ENCODE measurements around the gene AMMECR1. TPM values are rescaled to one million over a fixed set of nuclear protein-coding genes. Genes with fewer than 3 reads are reported as not detected.
"Not testable (repeated sequence)": the region's sequence is repeated elsewhere in the genome, so short reads cannot be mapped to it uniquely, and the experiment has no call there.

Gene AMMECR1
- total RNA-seq, 1 donor from 2014 or later, result 11.9 TPM

DNA sequence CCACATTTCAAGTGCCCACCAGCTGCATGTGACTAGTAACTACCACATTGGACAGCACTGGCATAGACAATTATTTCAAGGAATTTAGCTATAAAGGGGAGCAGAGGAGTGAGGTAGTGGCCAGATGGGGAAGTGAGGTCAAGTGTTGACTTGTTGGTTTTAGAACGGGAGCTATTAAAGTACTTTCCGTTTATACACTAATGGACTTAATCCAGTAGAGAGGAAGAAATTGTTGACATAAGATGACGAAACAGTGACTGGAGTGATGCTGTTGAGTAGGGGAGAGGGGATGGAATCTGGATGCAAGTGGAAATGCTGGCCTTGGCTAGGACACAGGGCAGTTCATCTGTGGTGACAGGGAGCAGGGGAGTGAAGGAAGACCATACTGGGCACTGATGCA, 154.4 kb downstream of the AMMECR1 start:
- Mint-ChIP-seq H3K4me3 (no peak overlapping the region), H3K4me1 (ENCODE audit: low read depth) (peaks cover 15% of the 10 kb centered on the region), H3K36me3 (ENCODE audit: low read depth) (no peaks in the 10 kb centered on the region), H3K27me3 (ENCODE audit: insufficient read depth) (no peaks in the 10 kb centered on the region), H3K27ac (no peak overlapping the region), H3K9me3 (no peaks in the 10 kb centered on the region)
- DNase-seq (ENCODE audit: low spot score), result no peak
- intact Hi-C loops (cut with micrococcal nuclease), result no loop called here

DNA sequence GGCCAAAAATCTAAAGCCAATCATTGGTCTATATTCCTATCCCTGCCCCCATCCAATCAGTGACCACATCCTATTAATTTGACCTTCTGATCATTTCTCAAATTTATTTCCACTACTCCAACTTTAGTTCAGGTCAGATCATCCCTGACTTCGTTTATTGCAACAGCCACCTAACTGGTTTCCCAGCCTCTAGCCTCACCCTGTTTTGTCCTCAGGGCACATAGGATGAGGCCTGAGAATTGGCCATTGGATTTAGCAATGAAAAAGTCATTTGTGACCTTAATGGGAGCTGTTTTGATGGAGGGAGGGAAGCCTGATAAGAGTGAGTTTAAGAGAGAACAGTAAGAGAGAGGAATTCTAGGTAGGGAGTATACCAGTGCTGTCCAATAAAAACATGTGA, 155.0 kb downstream of the AMMECR1 start:
- intact Hi-C loops (cut with micrococcal nuclease), result no loop called here
- H3K27me3 Mint-ChIP-seq (ENCODE audit: insufficient read depth), result no peaks in the 10 kb centered on the region
- no peaks in the 10 kb centered on the region for H3K36me3 Mint-ChIP-seq (ENCODE audit: low read depth)
- H3K4me3 Mint-ChIP-seq, result no peak overlapping the region
- H3K9me3 Mint-ChIP-seq, result no peaks in the 10 kb centered on the region
- DNase-seq (ENCODE audit: low spot score), result no peak
- peaks cover 15% of the 10 kb centered on the region for H3K4me1 Mint-ChIP-seq (ENCODE audit: low read depth)
- no peak overlapping the region for H3K27ac Mint-ChIP-seq

DNA sequence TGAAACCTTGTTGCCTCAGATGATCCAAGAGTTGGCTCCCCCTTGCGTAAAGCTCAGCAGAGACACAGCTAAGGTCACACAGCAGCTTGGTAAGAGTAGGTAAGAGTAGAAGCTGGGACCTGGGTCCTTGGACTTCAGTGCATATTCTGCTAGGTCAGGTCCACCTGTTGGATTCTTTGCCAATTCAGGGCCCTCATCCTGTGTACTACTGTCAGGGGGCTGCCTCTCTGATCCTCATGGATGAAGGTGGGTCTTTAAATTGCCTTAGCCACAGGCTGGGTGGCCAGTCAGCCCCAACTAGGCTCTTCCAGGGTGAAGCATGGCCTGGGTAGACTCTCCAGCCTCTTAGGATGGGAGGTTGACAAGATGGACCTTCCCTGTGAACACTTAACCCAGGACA, 155.8 kb downstream of the AMMECR1 start:
- Mint-ChIP-seq H3K4me3 (no peak overlapping the region), H3K27me3 (ENCODE audit: insufficient read depth) (no peaks in the 10 kb centered on the region), H3K9me3 (no peaks in the 10 kb centered on the region), H3K36me3 (ENCODE audit: low read depth) (no peaks in the 10 kb centered on the region), H3K4me1 (ENCODE audit: low read depth) (peaks cover 15% of the 10 kb centered on the region), H3K27ac (no peak overlapping the region)
- DNase-seq (ENCODE audit: low spot score), result no peak
- intact Hi-C loops (cut with micrococcal nuclease), result no loop called here

DNA sequence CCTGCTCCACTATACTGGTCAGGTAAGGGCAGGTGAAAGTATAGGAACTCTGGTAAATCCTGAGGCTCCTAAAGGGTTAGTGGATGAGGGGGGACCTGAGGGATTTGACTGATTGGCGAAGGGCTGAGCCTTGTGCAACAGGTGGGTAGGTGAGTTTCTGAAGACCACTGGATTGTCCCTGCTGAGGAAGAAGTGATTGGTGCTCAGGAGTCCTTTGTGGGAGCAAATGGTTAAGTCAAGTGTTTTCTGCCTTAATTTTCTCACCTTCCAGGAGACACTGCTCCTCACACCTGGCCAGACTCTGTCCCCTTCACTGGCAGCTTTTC, 156.6 kb downstream of the AMMECR1 start:
- no peaks in the 10 kb centered on the region for H3K9me3 Mint-ChIP-seq
- H3K27ac Mint-ChIP-seq, result no peak overlapping the region
- H3K27me3 Mint-ChIP-seq (ENCODE audit: insufficient read depth), result no peaks in the 10 kb centered on the region
- DNase-seq (ENCODE audit: low spot score), result no peak
- peaks cover 15% of the 10 kb centered on the region for H3K4me1 Mint-ChIP-seq (ENCODE audit: low read depth)
- H3K4me3 Mint-ChIP-seq, result no peak overlapping the region
- intact Hi-C loops (cut with micrococcal nuclease), result loop anchor here (2.0 kb wide), 1 partner anchor 155 kb away; no protein-coding TSS in a partner anchor
- H3K36me3 Mint-ChIP-seq (ENCODE audit: low read depth), result no peaks in the 10 kb centered on the region

DNA sequence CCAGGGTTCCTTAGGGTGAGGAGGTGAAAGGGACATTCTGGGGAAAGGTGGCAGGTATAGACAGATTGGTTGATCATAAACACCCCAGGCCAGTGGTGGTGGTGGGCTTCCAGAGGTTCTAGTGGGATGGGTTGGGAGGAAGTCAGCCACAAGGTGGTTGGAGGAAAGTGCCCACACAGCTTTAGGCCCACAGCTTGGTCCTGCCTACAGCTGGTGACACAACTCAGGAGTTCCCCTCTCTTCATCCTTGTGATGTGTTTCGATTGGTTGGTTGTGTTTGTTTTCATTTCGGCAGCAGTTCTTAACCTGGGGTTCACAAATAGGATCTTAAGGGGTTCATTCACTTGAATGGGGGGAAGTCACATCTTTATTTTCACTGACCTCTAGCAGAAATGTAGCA, 158.0 kb downstream of the AMMECR1 start:
- Mint-ChIP-seq H3K4me1 (ENCODE audit: low read depth) (peaks cover 20% of the 10 kb centered on the region), H3K27me3 (ENCODE audit: insufficient read depth) (no peaks in the 10 kb centered on the region), H3K4me3 (no peak overlapping the region), H3K36me3 (ENCODE audit: low read depth) (no peaks in the 10 kb centered on the region), H3K27ac (no peak overlapping the region), H3K9me3 (no peaks in the 10 kb centered on the region)
- intact Hi-C loops (cut with micrococcal nuclease), result loop anchor here (1.0 to 2.0 kb wide), 3 partner anchors 157 to 253 kb away; no protein-coding TSS in a partner anchor
- DNase-seq (ENCODE audit: low spot score), result no peak

DNA sequence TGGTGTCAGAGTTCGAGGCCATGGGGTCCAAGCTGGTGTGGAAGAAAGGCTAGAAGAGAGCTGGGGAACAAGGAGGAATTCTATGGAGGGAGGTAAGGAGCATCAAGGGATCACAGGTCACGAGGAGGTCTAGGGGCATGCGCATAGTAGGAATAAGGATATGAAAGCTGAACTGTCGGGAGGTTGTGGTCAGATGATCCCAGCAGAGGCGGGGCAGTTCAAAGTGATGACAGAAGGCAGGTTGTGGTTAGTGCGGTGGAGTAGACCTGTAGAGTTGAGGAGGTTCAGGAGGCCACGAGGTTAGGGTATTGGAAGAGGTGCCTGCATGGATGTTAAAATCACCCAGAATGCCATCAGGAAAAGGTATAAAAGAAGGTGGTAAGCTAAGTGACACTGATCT, 158.7 kb downstream of the AMMECR1 start:
- Mint-ChIP-seq H3K36me3 (ENCODE audit: low read depth) (no peaks in the 10 kb centered on the region), H3K4me1 (ENCODE audit: low read depth) (peaks cover 20% of the 10 kb centered on the region), H3K4me3 (no peak overlapping the region), H3K27me3 (ENCODE audit: insufficient read depth) (no peaks in the 10 kb centered on the region), H3K9me3 (no peaks in the 10 kb centered on the region), H3K27ac (peak overlapping the region; percentile 14)
- intact Hi-C loops (cut with micrococcal nuclease), result no loop called here
- DNase-seq (ENCODE audit: low spot score), result no peak

DNA sequence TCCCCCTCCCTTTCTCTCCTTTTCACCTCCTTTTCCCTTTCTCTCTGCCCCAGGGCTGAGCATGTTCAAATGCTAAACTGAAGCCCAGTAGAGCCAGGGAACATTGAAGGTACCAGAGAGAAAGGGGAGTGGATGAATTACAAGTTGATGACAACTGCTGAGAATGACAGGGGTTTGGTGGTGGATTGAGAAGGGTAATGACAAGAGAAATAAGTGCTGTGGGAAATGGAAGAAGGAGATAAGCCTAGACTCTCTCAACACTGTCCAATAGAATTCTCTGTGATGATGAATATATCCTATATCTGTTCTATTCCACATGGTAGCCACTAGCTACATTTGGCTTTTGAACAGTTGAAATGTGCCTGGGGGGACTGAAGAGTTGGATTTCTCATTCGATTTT, 160.4 kb downstream of the AMMECR1 start:
- DNase-seq (ENCODE audit: low spot score), result no peak
- H3K4me1 Mint-ChIP-seq (ENCODE audit: low read depth), result peaks cover 20% of the 10 kb centered on the region
- no peaks in the 10 kb centered on the region for H3K27me3 Mint-ChIP-seq (ENCODE audit: insufficient read depth)
- H3K4me3 Mint-ChIP-seq, result no peak overlapping the region
- peaks cover 2% of the 10 kb centered on the region for H3K36me3 Mint-ChIP-seq (ENCODE audit: low read depth)
- H3K27ac Mint-ChIP-seq, result no peak overlapping the region
- intact Hi-C loops (cut with micrococcal nuclease), result no loop called here
- H3K9me3 Mint-ChIP-seq, result no peaks in the 10 kb centered on the region

DNA sequence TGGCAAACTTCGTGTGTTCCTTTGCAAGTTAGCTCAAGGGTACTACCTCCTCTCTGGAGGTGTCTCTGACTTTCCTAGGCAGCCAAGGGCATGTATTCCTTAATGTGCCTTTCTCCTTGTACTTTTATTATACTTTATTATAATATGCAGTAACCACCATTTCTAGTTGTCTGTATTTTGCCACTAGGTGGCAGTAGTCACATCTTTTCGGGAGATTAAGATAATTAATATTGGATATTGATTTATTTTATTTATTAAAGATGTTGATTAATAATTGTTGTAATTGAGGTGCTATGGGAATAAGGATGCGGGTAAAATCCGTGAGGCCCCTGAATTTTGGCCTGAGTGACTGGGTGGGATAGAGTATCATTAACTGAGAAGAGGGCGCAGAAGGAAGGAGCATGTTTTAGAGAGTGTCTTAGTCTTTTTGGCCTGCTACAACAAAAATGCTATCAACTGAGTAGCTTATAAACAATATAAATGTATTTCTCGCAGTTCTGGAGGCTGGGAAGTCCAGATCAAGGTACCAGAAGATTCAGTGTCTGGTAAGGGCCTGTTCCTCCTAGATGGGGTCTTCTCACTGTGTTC, 161.6 kb downstream of the AMMECR1 start:
- Mint-ChIP-seq H3K27me3 (ENCODE audit: insufficient read depth) (no peaks in the 10 kb centered on the region), H3K4me1 (ENCODE audit: low read depth) (peaks cover 20% of the 10 kb centered on the region), H3K36me3 (ENCODE audit: low read depth) (peaks cover 2% of the 10 kb centered on the region), H3K9me3 (no peaks in the 10 kb centered on the region), H3K4me3 (no peak overlapping the region), H3K27ac (no peak overlapping the region)
- no peak for DNase-seq (ENCODE audit: low spot score)
- intact Hi-C loops (cut with micrococcal nuclease), result loop anchor here (1.0 kb wide), 2 partner anchors 252 to 257 kb away; no protein-coding TSS in a partner anchor

DNA sequence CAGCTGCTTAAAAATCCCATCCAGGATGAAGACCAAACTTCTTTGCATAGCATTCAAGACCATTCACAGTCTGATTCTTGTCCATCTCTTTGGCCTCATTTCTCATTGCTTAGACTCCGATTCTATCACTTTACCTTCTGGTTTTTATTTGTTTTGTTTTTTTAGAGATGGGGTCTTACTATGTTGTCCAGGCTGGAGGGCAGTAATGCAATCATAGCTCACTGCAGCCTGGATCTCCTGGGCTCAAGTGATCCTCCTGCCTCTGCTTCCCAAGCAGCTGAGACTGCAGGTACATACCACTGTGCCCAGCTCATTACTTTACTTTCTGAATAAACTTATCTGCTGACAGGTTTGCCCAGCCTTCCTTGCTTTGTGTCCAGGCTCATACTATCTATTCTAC, 162.1 kb downstream of the AMMECR1 start:
- Mint-ChIP-seq H3K4me1 (ENCODE audit: low read depth) (peaks cover 20% of the 10 kb centered on the region), H3K36me3 (ENCODE audit: low read depth) (peaks cover 2% of the 10 kb centered on the region), H3K4me3 (no peak overlapping the region), H3K27ac (no peak overlapping the region), H3K27me3 (ENCODE audit: insufficient read depth) (no peaks in the 10 kb centered on the region), H3K9me3 (no peaks in the 10 kb centered on the region)
- no peak for DNase-seq (ENCODE audit: low spot score)
- intact Hi-C loops (cut with micrococcal nuclease), result loop anchor here (1.0 kb wide), 2 partner anchors 253 to 258 kb away; no protein-coding TSS in a partner anchor

DNA sequence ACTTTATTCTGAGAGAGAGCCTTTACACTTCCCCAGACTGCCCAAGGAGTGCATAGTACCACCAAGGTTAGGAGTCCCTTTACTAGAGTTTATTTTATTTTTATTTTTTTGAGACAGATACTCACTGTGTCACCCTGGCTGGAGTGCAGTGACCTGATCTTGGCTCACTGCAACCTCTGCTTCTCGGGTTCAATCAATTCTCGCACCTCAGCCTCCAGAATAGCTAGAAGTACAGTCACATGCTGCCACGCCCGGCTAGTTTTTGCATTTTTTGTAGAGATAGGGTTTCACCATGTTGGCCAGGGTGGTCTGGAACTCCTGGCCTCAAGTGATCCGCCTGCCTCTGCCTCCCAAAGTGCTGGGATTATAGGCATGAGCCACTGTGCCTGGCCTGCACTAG, 163.6 kb downstream of the AMMECR1 start:
- DNase-seq (ENCODE audit: low spot score); H3K27ac Mint-ChIP-seq; H3K9me3 Mint-ChIP-seq; H3K36me3 Mint-ChIP-seq (ENCODE audit: low read depth); H3K4me3 Mint-ChIP-seq; H3K27me3 Mint-ChIP-seq (ENCODE audit: insufficient read depth); intact Hi-C loops (cut with micrococcal nuclease): not testable (repeated sequence)
- peaks cover 11% of the 10 kb centered on the region for H3K4me1 Mint-ChIP-seq (ENCODE audit: low read depth)

DNA sequence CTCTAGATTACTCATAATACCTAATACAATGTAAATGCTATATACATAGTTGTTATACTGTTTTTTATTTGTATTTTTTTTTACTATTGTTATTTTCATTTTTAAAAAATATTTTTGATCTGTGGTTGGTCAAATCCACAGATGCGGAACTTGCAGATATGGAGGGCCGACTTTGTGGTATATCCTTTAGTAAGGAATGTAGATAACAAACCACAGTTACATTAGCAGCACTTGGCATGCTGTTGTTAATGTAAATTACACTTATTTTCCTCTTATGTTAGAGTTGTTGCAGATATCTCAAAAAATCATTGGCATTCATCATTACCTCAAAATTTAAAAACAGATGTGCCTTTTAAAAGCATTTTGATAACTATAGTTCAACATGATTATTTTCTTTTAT, 164.0 kb downstream of the AMMECR1 start:
- no peaks in the 10 kb centered on the region for H3K27me3 Mint-ChIP-seq (ENCODE audit: insufficient read depth)
- peaks cover 3% of the 10 kb centered on the region for H3K36me3 Mint-ChIP-seq (ENCODE audit: low read depth)
- H3K27ac Mint-ChIP-seq, result no peak overlapping the region
- H3K9me3 Mint-ChIP-seq, result no peaks in the 10 kb centered on the region
- intact Hi-C loops (cut with micrococcal nuclease), result no loop called here
- peaks cover 7% of the 10 kb centered on the region for H3K4me1 Mint-ChIP-seq (ENCODE audit: low read depth)
- H3K4me3 Mint-ChIP-seq, result no peak overlapping the region
- DNase-seq (ENCODE audit: low spot score), result no peak

DNA sequence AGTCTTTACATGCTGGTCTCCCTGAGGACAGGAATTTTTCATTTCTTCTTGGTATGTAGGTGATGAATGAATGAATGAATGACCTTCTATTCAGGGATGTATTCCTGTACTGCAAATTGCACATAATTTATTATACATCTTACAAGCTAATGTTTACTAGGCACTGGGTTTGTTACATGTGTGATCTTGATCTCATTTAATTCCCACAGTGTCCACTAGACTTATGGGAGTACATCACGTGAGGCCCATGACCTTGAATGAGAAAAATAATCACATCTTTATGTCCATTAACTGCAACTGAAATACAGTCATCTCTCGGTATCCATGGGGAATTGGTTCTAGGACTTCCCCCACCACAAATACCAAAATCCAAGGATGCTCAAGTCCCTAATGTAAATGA, 164.6 kb downstream of the AMMECR1 start:
- no peaks in the 10 kb centered on the region for H3K27me3 Mint-ChIP-seq (ENCODE audit: insufficient read depth)
- peaks cover 3% of the 10 kb centered on the region for H3K36me3 Mint-ChIP-seq (ENCODE audit: low read depth)
- no peak for DNase-seq (ENCODE audit: low spot score)
- H3K4me3 Mint-ChIP-seq, result no peak overlapping the region
- no peak overlapping the region for H3K27ac Mint-ChIP-seq
- no peaks in the 10 kb centered on the region for H3K9me3 Mint-ChIP-seq
- H3K4me1 Mint-ChIP-seq (ENCODE audit: low read depth), result peaks cover 6% of the 10 kb centered on the region
- intact Hi-C loops (cut with micrococcal nuclease), result no loop called here

DNA sequence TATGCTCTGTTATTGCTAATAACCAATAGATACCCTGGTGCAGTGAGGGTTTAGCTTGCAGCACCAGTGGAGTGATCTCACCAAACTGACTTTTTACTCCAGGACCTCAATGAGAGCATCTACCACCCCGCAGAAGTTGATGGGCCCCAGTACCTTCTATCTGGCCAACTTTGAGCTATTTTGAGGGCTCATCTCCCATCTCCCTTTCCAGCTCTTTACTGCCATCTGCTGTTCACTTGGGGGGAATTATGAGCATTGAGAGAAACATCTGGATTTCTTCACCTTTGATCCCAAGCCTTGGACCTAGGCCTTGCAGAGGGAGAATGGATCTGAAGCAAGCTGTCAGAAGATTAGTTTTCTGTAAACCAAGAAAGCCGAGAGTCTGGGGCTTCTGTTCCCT, 171.4 kb downstream of the AMMECR1 start:
- H3K4me3 Mint-ChIP-seq, result no peak overlapping the region
- no peaks in the 10 kb centered on the region for H3K9me3 Mint-ChIP-seq
- intact Hi-C loops (cut with micrococcal nuclease), result loop anchor here (2.0 to 10.0 kb wide), 2 partner anchors 236 to 662 kb away; partner anchors contain the start of gene GUCY2F
- no peaks in the 10 kb centered on the region for H3K4me1 Mint-ChIP-seq (ENCODE audit: low read depth)
- H3K36me3 Mint-ChIP-seq (ENCODE audit: low read depth), result peaks cover 2% of the 10 kb centered on the region
- DNase-seq (ENCODE audit: low spot score), result no peak
- no peaks in the 10 kb centered on the region for H3K27me3 Mint-ChIP-seq (ENCODE audit: insufficient read depth)
- no peak overlapping the region for H3K27ac Mint-ChIP-seq

DNA sequence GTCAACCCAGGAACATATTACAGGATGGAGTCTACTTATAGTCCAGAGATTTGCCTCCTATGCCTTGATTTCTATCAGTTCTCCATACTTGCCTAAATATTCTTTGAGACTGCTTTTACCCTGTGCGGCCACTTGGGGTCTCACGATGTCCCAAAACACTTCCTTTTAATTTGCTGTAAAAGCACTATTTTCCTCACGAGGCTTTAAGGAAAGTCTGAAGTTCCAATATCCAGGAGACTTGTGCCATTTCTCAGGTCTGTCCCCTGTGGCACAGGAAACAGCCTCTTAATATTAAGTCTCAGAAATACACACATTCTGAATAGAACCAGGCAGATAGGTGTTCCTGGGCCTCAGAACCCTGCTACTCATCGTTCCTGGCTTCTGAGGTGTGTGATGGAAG, 172.0 kb downstream of the AMMECR1 start:
- intact Hi-C loops (cut with micrococcal nuclease), result loop anchor here (2.0 to 10.0 kb wide), 2 partner anchors 235 to 661 kb away; partner anchors contain the start of gene GUCY2F
- Mint-ChIP-seq H3K4me3 (no peak overlapping the region), H3K4me1 (ENCODE audit: low read depth) (no peaks in the 10 kb centered on the region), H3K9me3 (no peaks in the 10 kb centered on the region), H3K27me3 (ENCODE audit: insufficient read depth) (no peaks in the 10 kb centered on the region), H3K27ac (no peak overlapping the region), H3K36me3 (ENCODE audit: low read depth) (peaks cover 2% of the 10 kb centered on the region)
- no peak for DNase-seq (ENCODE audit: low spot score)

Data from activated T-helper 1 cell treated with anti-CD3 and anti-CD28 coated beads, Interleukin-12 subunit alpha, Interleukin-12 subunit beta, Interleukin-2, Interleukin-4 antibody, amounts not matched to agents 30 ng/mL and 10 ng/mL and 1 ng/mL, durations not matched to agents 14 hours and 24 hours and 36 hours (primary cell).